AML-193 (cell line): ENCODE data around the gene FBXO34.

ENCODE experiments used
- DNase-seq, 2 experiments: peaks; one replicate each; lab custom pipeline; 2025; lab: John Stamatoyannopoulos, UW

FBXO34 gene

GRCh38 chr14:55270832-55271571 lies at the start of gene FBXO34:
FBXO34 (plus strand) TSS chr14:55271421; CDS start chr14:55350391, 78,970 bp downstream.
- peak; percentile 93 to 95 for DNase-seq

GRCh38 chr14:55221968-55222367 lies 49.3 kb upstream of the FBXO34 start:
- DNase-seq: no peak

GRCh38 chr14:55223364-55223763 lies 47.9 kb upstream of the FBXO34 start:
- no peak for DNase-seq

GRCh38 chr14:55228261-55228660 lies 43.0 kb upstream of the FBXO34 start:
- no peak for DNase-seq

- DNase-seq: no peak
Observed at GRCh38 chr14:55233591-55233990, 37.6 kb upstream of the FBXO34 start.

- peak; percentile 73 to 78 for DNase-seq
Observed at GRCh38 chr14:55238019-55238680, 33.1 kb upstream of the FBXO34 start.

GRCh38 chr14:55239320-55239719 lies 31.9 kb upstream of the FBXO34 start:
- DNase-seq: no peak

- no peak for DNase-seq
Observed at GRCh38 chr14:55240526-55241178, 30.6 kb upstream of the FBXO34 start.

GRCh38 chr14:55241673-55242072 lies 29.5 kb upstream of the FBXO34 start:
- DNase-seq: no peak

GRCh38 chr14:55243386-55243785 lies 27.8 kb upstream of the FBXO34 start:
- no peak for DNase-seq

- DNase-seq: no peak
Observed at GRCh38 chr14:55243813-55244212, 27.4 kb upstream of the FBXO34 start.

GRCh38 chr14:55245657-55246268 lies 25.5 kb upstream of the FBXO34 start:
- peak; percentile 12 to 42 for DNase-seq

GRCh38 chr14:55248411-55248810 lies 22.8 kb upstream of the FBXO34 start:
- DNase-seq: no peak

- no peak for DNase-seq
Observed at GRCh38 chr14:55249423-55249822, 21.8 kb upstream of the FBXO34 start.

GRCh38 chr14:55253276-55253675 lies 17.9 kb upstream of the FBXO34 start:
- DNase-seq: no peak

- no peak for DNase-seq
Observed at GRCh38 chr14:55254581-55254980, 16.6 kb upstream of the FBXO34 start.

- no peak for DNase-seq
Observed at GRCh38 chr14:55255979-55256378, 15.2 kb upstream of the FBXO34 start.

GRCh38 chr14:55256586-55256985 lies 14.6 kb upstream of the FBXO34 start:
- no peak for DNase-seq

GRCh38 chr14:55265197-55265596 lies 6.0 kb upstream of the FBXO34 start:
- DNase-seq: peak; percentile 50 to 51

- DNase-seq: no peak
Observed at GRCh38 chr14:55267820-55268219, 3.4 kb upstream of the FBXO34 start.

- DNase-seq: peak; percentile 65 to 68
Observed at GRCh38 chr14:55271572-55272298, 514 bp downstream of the FBXO34 start.

- no peak for DNase-seq
Observed at GRCh38 chr14:55272387-55272786, 1.2 kb downstream of the FBXO34 start.
